Hepatocyte (in vitro differentiated cells): Measurements from ENCODE around the gene RUVBL2. TPM values are rescaled to one million over a fixed set of nuclear protein-coding genes. Genes with fewer than 3 reads are reported as not detected.
"Not testable (repeated sequence)": the region's sequence is repeated elsewhere in the genome, so short reads cannot be mapped to it uniquely, and the experiment has no call there.

Experiments
- DNase-seq: peaks from one replicate; pipeline ENCODE4 v3.0.0-alpha.2; 2016; ENCODE audit warnings: low spot score
- H2AFZ ChIP-seq: fragments of 200-600 bp; sonication (generic); 2 replicates; pipeline ENCODE4 v1.6.0; 2016; ENCODE audit warnings: antibody characterized with exemption, mild to moderate bottlenecking
- H3K27ac ChIP-seq: fragments of 200-600 bp; sonication (generic); 2 replicates; pipeline ENCODE4 v1.5.1; 2016; ENCODE audit warnings: mild to moderate bottlenecking
- H3K27me3 ChIP-seq: fragments of 200-600 bp; sonication (generic); 2 replicates; pipeline ENCODE4 v1.6.1; 2016
- H3K36me3 ChIP-seq: fragments of 200-600 bp; sonication (generic); replicated peaks from 2 replicates; pipeline ENCODE4 v1.5.1; 2016; ENCODE audit warnings: low read depth; ENCODE audit not compliant: insufficient read depth
- H3K4me1 ChIP-seq: fragments of 200-600 bp; sonication (generic); 2 replicates; pipeline ENCODE4 v1.5.1; 2016; ENCODE audit warnings: mild to moderate bottlenecking, moderate library complexity; ENCODE audit not compliant: insufficient read depth
- H3K4me2 ChIP-seq: fragments of 200-600 bp; sonication (generic); 2 replicates; pipeline ENCODE4 v1.6.0; 2016
- H3K4me3 ChIP-seq: fragments of 200-600 bp; sonication (generic); 2 replicates; pipeline ENCODE4 v1.5.1; 2016; ENCODE audit warnings: mild to moderate bottlenecking
- H3K79me2 ChIP-seq: fragments of 200-600 bp; sonication (generic); 2 replicates; pipeline ENCODE4 v1.6.0; 2017; ENCODE audit warnings: mild to moderate bottlenecking
- H3K9me2 ChIP-seq: fragments of 200-600 bp; sonication (generic); replicated peaks from 2 replicates; pipeline ENCODE4 v1.6.0; 2017; ENCODE audit warnings: mild to moderate bottlenecking; ENCODE audit not compliant: insufficient read depth
- H3K9me3 ChIP-seq: fragments of 200-600 bp; sonication (generic); 2 replicates; pipeline ENCODE4 v1.5.1; 2016; ENCODE audit warnings: low read depth, mild to moderate bottlenecking
- H4K20me1 ChIP-seq: fragments of 200-600 bp; sonication (generic); 2 replicates; pipeline ENCODE4 v1.6.0; 2016; ENCODE audit warnings: mild to moderate bottlenecking; ENCODE audit not compliant: insufficient read depth, poor library complexity, severe bottlenecking
- EZH2 ChIP-seq: fragments of 200-600 bp; sonication (generic); IDR thresholded peaks from 2 replicates; pipeline ENCODE4 v1.6.1; 2016; ENCODE audit warnings: antibody characterized with exemption, mild to moderate bottlenecking, borderline replicate concordance
- EZH2phosphoT487 ChIP-seq: fragments of 200-600 bp; sonication (generic); IDR thresholded peaks from one replicate; pipeline ENCODE4 v1.6.1; 2018; ENCODE audit warnings: antibody characterized with exemption, mild to moderate bottlenecking, low read depth, moderate library complexity; ENCODE audit not compliant: unreplicated experiment, severe bottlenecking
- WGBS: methylation state at CpG from one replicate; pipeline ENCODE4 v1.1.6; 2016; ENCODE audit warnings: low lambda C conversion rate; ENCODE audit errors: missing lambda C conversion rate; 5-methylcytosine and 5-hydroxymethylcytosine counted together
- polyA plus RNA-seq: library from polyadenylated mRNA; unstranded; fragments of >200 nt; fragmentation: Nextera tagmentation; extraction: Ambion mirVana; gene quantifications from 2 replicates; pipeline ENCODE4 v1.2.1, GENCODE V29; 2016
- total RNA-seq: library from RNA; depleted of rRNA; stranded (reverse); fragments of >200 nt; gene quantifications from 2 replicates; pipeline ENCODE4 v1.2.3, GENCODE V29; 2014
- TF ChIP-seq, protein P1 (sequence below): fragments of 200-600 bp; sonication (generic); IDR thresholded peaks from 2 replicates; pipeline ENCODE4 v1.5.1; 2016; ENCODE audit warnings: antibody characterized with exemption, mild to moderate bottlenecking; ENCODE audit not compliant: poor library complexity

The RUVBL2 gene
- total and polyA plus RNA-seq, 2 experiments from 2014 or later = 72.1 to 84.9 TPM

DNA sequence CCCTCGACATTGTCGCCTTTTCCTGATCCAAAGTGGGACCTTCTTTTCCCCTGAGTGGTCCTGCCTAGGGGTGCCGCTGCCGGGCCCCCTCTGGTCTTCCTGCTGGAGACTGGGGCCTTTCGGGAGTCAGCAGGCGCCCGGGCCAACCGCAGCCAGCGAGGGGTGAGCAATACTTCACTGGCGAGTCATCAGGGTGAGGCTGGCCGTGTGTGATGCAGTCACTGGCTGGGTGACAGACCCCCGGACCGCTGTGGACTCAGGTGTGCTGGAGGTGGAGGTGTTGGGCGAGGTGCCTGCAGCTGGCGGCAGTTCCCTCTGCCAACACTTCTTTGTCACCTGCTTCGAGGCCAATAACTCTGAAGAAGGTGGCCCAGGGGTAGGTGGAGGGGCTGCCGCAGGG is 48.5 kb downstream of the RUVBL2 start:
- TF ChIP-seq, protein P1, sequence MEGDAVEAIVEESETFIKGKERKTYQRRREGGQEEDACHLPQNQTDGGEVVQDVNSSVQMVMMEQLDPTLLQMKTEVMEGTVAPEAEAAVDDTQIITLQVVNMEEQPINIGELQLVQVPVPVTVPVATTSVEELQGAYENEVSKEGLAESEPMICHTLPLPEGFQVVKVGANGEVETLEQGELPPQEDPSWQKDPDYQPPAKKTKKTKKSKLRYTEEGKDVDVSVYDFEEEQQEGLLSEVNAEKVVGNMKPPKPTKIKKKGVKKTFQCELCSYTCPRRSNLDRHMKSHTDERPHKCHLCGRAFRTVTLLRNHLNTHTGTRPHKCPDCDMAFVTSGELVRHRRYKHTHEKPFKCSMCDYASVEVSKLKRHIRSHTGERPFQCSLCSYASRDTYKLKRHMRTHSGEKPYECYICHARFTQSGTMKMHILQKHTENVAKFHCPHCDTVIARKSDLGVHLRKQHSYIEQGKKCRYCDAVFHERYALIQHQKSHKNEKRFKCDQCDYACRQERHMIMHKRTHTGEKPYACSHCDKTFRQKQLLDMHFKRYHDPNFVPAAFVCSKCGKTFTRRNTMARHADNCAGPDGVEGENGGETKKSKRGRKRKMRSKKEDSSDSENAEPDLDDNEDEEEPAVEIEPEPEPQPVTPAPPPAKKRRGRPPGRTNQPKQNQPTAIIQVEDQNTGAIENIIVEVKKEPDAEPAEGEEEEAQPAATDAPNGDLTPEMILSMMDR = no peak
- no peak for TF ChIP-seq EZH2phosphoT487
- TF ChIP-seq EZH2 = no peak
- no peaks in the 10 kb centered on the region for H3K79me2 ChIP-seq
- H3K9me3 ChIP-seq = no peaks in the 10 kb centered on the region
- H3K27ac ChIP-seq = no peak overlapping the region
- no peaks in the 10 kb centered on the region for H3K9me2 ChIP-seq
- no peak overlapping the region for H3K4me3 ChIP-seq
- H3K36me3 ChIP-seq = no peaks in the 10 kb centered on the region
- peak; percentile 14 for DNase-seq
- no peaks in the 10 kb centered on the region for H3K4me1 ChIP-seq
- 69% methylated on average over 17 of the region's 17 CpGs for WGBS
- H4K20me1 ChIP-seq = no peaks in the 10 kb centered on the region
- H3K4me2 ChIP-seq = no peak overlapping the region
- H2AFZ ChIP-seq = no peak overlapping the region
- H3K27me3 ChIP-seq = no peaks in the 10 kb centered on the region

DNA sequence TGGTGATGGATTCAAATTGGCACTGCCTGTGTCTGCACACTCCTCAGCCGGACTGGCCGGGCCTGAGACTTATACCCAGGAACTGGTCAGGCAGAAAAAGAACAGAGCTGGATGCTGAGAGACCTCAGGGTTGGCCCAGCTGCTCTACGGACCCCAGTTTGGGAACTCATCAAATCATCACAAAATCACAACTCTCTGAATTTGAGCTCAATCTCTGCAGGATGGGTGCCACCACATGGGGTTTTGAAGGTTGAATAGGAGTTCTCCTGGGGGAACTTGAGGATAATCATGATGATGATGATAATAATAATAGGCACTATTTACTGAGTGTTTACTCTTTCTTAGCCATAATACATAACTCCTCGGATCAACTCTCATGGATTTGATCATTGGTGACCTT is 49.0 kb downstream of the RUVBL2 start:
- not testable (repeated sequence) for H4K20me1 ChIP-seq, H3K79me2 ChIP-seq, H2AFZ ChIP-seq, H3K9me3 ChIP-seq, H3K36me3 ChIP-seq, H3K4me3 ChIP-seq, H3K4me2 ChIP-seq, H3K9me2 ChIP-seq, DNase-seq, H3K4me1 ChIP-seq, H3K27ac ChIP-seq, H3K27me3 ChIP-seq
- 85% methylated on average over 2 of the region's 4 CpGs for WGBS

DNA sequence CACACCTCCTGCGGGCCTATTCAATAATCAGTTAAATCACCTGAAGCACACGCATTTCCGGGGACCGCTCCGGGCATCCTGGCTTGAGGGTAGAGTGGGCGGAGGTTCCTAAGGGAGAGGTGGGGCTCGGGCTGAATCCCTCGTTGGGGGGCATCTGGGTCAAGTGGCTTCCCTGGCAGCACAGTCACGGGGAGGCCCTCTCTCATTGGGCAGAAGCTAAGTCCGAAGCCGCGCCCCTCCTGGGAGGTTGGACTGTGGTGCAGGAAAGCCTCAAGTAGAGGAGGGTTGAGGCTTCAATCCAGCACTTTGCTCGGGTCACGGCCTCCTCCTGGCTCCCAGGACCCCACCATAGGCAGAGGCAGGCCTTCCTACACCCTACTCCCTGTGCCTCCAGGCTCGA is 49.9 kb downstream of the RUVBL2 start, which contains the start of gene CGB5:
Gene CGB5, plus strand, starts transcription at position 301 of the 400 bp plus-strand sequence. CDS start 362 bp downstream, outside the sequence.
- not testable (repeated sequence) for H3K4me3 ChIP-seq, H3K79me2 ChIP-seq, H3K27ac ChIP-seq, H3K4me1 ChIP-seq, H4K20me1 ChIP-seq, H3K9me2 ChIP-seq, H2AFZ ChIP-seq, H3K9me3 ChIP-seq, H3K36me3 ChIP-seq, H3K27me3 ChIP-seq, DNase-seq, H3K4me2 ChIP-seq
- 78% methylated on average over 13 of the region's 15 CpGs for WGBS

GRCh38 chr19:49049011-49049410 is 55.3 kb downstream of the RUVBL2 start, which contains the start of gene CGB8:
Gene CGB8, minus strand, starts transcription at chr19:49049111. Its CDS starts 372 bp downstream, at chr19:49048739.
- DNase-seq, H3K4me1 ChIP-seq, H3K27ac ChIP-seq, H3K4me2 ChIP-seq, H3K9me2 ChIP-seq, H3K79me2 ChIP-seq, H3K4me3 ChIP-seq, H3K9me3 ChIP-seq, H3K36me3 ChIP-seq, H3K27me3 ChIP-seq, H4K20me1 ChIP-seq, H2AFZ ChIP-seq: not testable (repeated sequence)
- 83% methylated on average over 11 of the region's 12 CpGs for WGBS

DNA sequence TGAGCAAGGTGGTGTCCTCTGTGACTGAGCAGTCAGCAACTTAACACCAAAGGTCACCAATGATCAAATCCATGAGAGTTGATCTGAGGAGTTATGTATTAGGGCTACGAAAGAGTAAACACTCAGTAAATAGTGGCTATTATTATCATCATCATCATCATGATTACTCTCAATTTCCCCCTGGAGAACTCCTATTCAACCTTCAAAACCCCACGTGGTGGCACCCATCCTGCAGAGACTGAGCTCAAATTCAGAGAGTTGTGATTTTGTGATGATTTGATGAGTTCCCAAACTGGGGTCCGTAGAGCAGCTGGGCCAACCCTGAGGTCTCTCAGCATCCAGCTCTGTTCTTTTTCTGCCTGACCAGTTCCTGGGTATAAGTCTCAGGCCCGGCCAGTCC is 56.1 kb downstream of the RUVBL2 start:
- H3K4me1 ChIP-seq, H3K27ac ChIP-seq, H3K9me3 ChIP-seq, H3K9me2 ChIP-seq, DNase-seq, H3K4me2 ChIP-seq, H2AFZ ChIP-seq, H4K20me1 ChIP-seq, H3K79me2 ChIP-seq, H3K27me3 ChIP-seq, H3K4me3 ChIP-seq, H3K36me3 ChIP-seq: not testable (repeated sequence)
- 70% methylated on average over 2 of the region's 4 CpGs for WGBS

DNA sequence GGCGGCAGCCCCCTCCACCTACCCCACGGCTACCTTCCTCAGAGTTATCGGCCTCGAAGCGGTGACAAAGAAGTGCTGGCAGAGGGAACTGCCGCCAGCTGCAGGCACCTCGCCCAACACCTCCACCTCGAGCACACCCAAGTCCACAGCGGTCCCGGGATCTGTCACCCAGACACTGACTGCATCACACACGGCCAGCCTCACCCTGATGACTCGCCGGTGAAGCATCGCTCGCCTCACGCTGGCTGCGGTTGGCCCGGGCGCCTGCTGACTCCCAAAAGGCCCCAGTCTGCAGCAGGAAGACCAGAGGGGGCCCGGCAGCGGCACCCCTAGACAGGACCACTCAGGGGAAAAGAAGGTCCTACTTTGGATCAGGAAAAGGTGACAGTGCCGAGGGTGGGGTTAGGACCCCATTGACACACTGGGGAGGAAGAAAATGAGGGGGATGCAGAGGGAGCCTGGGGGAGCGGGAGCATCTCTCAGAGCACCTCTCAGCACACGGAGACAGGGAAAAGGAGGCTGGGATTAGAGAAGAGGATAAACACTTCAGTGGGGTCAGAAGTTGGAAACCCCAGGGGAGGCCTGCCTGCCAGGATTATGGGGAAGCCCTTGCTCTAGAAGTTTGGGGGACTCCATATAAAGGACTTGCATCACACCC is 56.8 kb downstream of the RUVBL2 start:
- not testable (repeated sequence) for H3K36me3 ChIP-seq, H3K9me3 ChIP-seq, DNase-seq, H3K9me2 ChIP-seq, H2AFZ ChIP-seq, H3K27me3 ChIP-seq, H3K79me2 ChIP-seq, H3K4me2 ChIP-seq, H3K4me3 ChIP-seq, H3K27ac ChIP-seq, H3K4me1 ChIP-seq, H4K20me1 ChIP-seq
- 75% methylated on average over 24 of the region's 24 CpGs for WGBS
